Endodermal cell (in vitro differentiated cells): ENCODE data around the gene ATR. TPM values are rescaled to one million over a fixed set of nuclear protein-coding genes. Genes with fewer than 3 reads are reported as not detected.

ENCODE experiments used
- DNase-seq: peaks from one replicate; pipeline ENCODE4 v3.0.0-alpha.2; 2017
- H3K27ac ChIP-seq: 2 replicates; pipeline ENCODE4 v1.5.1; 2013; ENCODE audit warnings: mild to moderate bottlenecking, low read depth, low read length, moderate library complexity
- H3K27me3 ChIP-seq: 2 replicates; pipeline ENCODE4 v1.6.1; 2013; ENCODE audit warnings: mild to moderate bottlenecking, low read length, moderate library complexity; ENCODE audit not compliant: insufficient read depth, control insufficient read depth, poor library complexity, severe bottlenecking
- H3K36me3 ChIP-seq: 2 replicates; pipeline ENCODE4 v1.7.0; 2013; ENCODE audit warnings: mild to moderate bottlenecking, low read length, moderate library complexity; ENCODE audit not compliant: control insufficient read depth, insufficient read depth
- H3K4me1 ChIP-seq: one replicate; pipeline ENCODE4 v1.7.0; 2013; ENCODE audit warnings: low read length; ENCODE audit not compliant: control insufficient read depth, insufficient read depth
- H3K4me3 ChIP-seq: 2 replicates; pipeline ENCODE4 v1.5.1; 2013; ENCODE audit warnings: mild to moderate bottlenecking, low read length, moderate library complexity
- H3K9ac ChIP-seq: 2 replicates; pipeline ENCODE4 v1.6.1; 2013; ENCODE audit warnings: mild to moderate bottlenecking, low read length, moderate library complexity; ENCODE audit not compliant: poor library complexity, severe bottlenecking; ENCODE audit errors: extremely low read depth
- H3K9me3 ChIP-seq: 2 replicates; pipeline ENCODE4 v1.6.1; 2013; ENCODE audit warnings: mild to moderate bottlenecking, low read length, moderate library complexity; ENCODE audit not compliant: control insufficient read depth
- H3K27ac Mint-ChIP-seq: 2 replicates; pipeline ENCODE4 v1.8.0; 2020; ENCODE audit warnings: mixed read lengths
- H3K27me3 Mint-ChIP-seq: 2 replicates; pipeline ENCODE4 v1.8.0; 2021; ENCODE audit warnings: mild to moderate bottlenecking, mixed read lengths; ENCODE audit not compliant: insufficient read depth
- H3K36me3 Mint-ChIP-seq: 2 replicates; pipeline ENCODE4 v1.8.0; 2020; ENCODE audit warnings: low read depth, mixed read lengths
- H3K4me1 Mint-ChIP-seq: 2 replicates; pipeline ENCODE4 v1.8.0; 2020; ENCODE audit warnings: mixed read lengths
- H3K4me3 Mint-ChIP-seq: 2 replicates; pipeline ENCODE4 v1.8.0; 2020; ENCODE audit warnings: mild to moderate bottlenecking, moderate library complexity, mixed read lengths
- H3K9me3 Mint-ChIP-seq: 2 replicates; pipeline ENCODE4 v1.8.0; 2020; ENCODE audit warnings: mild to moderate bottlenecking, mixed read lengths
- CTCF ChIP-seq: fragments of 200-600 bp; sonication (generic); conservative IDR thresholded peaks from 2 replicates; pipeline ENCODE4 v1.5.0; 2021; ENCODE audit warnings: antibody characterized with exemption, mild to moderate bottlenecking
- WGBS, 2 experiments: methylation state at CpG; one replicate each; pipeline versions ENCODE4 v1.1.5 to v1.1.7; 2013; ENCODE audit warnings: missing lambda C conversion rate in 2 of 2, mixed read lengths in 1 of 2; ENCODE audit not compliant: insufficient coverage in 1 of 2, insufficient read length in 1 of 2; 5-methylcytosine and 5-hydroxymethylcytosine counted together
- total RNA-seq, 2 donors: library from RNA; stranded (reverse); fragmentation: NEBNext Ultra II Directional in 1 of 2; extraction: Animal tissue kit (Norgen Biotek cat#: 25700) in 1 of 2; gene quantifications; 2 replicates in 1 of 2; 3 replicates in 1 of 2; pipeline ENCODE4 v1.2.1, GENCODE V29; 2021

Gene ATR
- total RNA-seq, 2 donors from 2014 or later: 18.4 to 32.9 TPM

- peaks cover 42% of the 10 kb centered on the region for H3K36me3 ChIP-seq
- H3K4me3 ChIP-seq: no peak overlapping the region
- H3K9ac ChIP-seq: no peak overlapping the region
- no peaks in the 10 kb centered on the region for H3K9me3 Mint-ChIP-seq
- no peak overlapping the region for H3K4me3 Mint-ChIP-seq
- H3K4me1 Mint-ChIP-seq: no peaks in the 10 kb centered on the region
- no peak for TF ChIP-seq CTCF
- peaks cover 30% of the 10 kb centered on the region for H3K36me3 Mint-ChIP-seq
- no peak overlapping the region for H3K27ac ChIP-seq
- H3K9me3 ChIP-seq: peaks cover 7% of the 10 kb centered on the region
- DNase-seq: no peak
- H3K27ac Mint-ChIP-seq: no peak overlapping the region
- H3K27me3 ChIP-seq: no peaks in the 10 kb centered on the region
- no peaks in the 10 kb centered on the region for H3K4me1 ChIP-seq
- H3K27me3 Mint-ChIP-seq: no peaks in the 10 kb centered on the region
- WGBS, 2 experiments: 100% methylated on average over 1 of the region's 1 CpG; no CpG with 5 or more reads in 1 of the 2 experiments
Measured at GRCh38 chr3:142497729-142498128, 80.8 kb downstream of the ATR start.

GRCh38 chr3:142495103-142495502 is 83.4 kb downstream of the ATR start:
- no peak for DNase-seq
- Mint-ChIP-seq H3K27ac (no peak overlapping the region), H3K9me3 (no peaks in the 10 kb centered on the region), H3K36me3 (peaks cover 24% of the 10 kb centered on the region), H3K4me1 (no peaks in the 10 kb centered on the region), H3K27me3 (no peaks in the 10 kb centered on the region), H3K4me3 (no peak overlapping the region)
- Histone ChIP-seq H3K4me1 (no peaks in the 10 kb centered on the region), H3K36me3 (peaks cover 54% of the 10 kb centered on the region), H3K9me3 (no peaks in the 10 kb centered on the region), H3K9ac (no peak overlapping the region), H3K27me3 (no peaks in the 10 kb centered on the region), H3K4me3 (no peak overlapping the region), H3K27ac (no peak overlapping the region)
- WGBS, 2 experiments: 96% methylated on average over 3 of the region's 3 CpGs; no CpG with 5 or more reads in 1 of the 2 experiments
- no peak for TF ChIP-seq CTCF

- no peak for TF ChIP-seq CTCF
- H3K27ac ChIP-seq: no peak overlapping the region
- peaks cover 48% of the 10 kb centered on the region for H3K36me3 ChIP-seq
- Mint-ChIP-seq H3K36me3 (peaks cover 34% of the 10 kb centered on the region), H3K27me3 (no peaks in the 10 kb centered on the region), H3K4me1 (peaks cover 7% of the 10 kb centered on the region), H3K4me3 (no peak overlapping the region), H3K27ac (no peak overlapping the region), H3K9me3 (no peaks in the 10 kb centered on the region)
- H3K9ac ChIP-seq: no peak overlapping the region
- no peak for DNase-seq
- H3K4me1 ChIP-seq: no peaks in the 10 kb centered on the region
- no peaks in the 10 kb centered on the region for H3K9me3 ChIP-seq
- 95% methylated on average over 2 of the region's 2 CpGs for WGBS, 2 experiments
- no peak overlapping the region for H3K4me3 ChIP-seq
- no peaks in the 10 kb centered on the region for H3K27me3 ChIP-seq
Measured at GRCh38 chr3:142492184-142492583, 86.3 kb downstream of the ATR start.
